C4-2B (cell line): ENCODE results near the gene PCGF2.
A peak's percentile ranks its signal among the peaks of the same experiment; 100 is the strongest.

Experiments used
- H3K27ac ChIP-seq: fragments of 450-650 bp; 2 replicates; pipeline ENCODE4 v1.5.1; 2017
- CTCF ChIP-seq: fragments of 450-650 bp; conservative IDR thresholded peaks from 2 replicates; pipeline ENCODE4 v1.5.1; 2017; ENCODE audit warnings: mild to moderate bottlenecking
- ZFX ChIP-seq: fragments of 450-650 bp; IDR thresholded peaks from 2 replicates; pipeline ENCODE4 v1.6.1; 2017

PCGF2 gene

GRCh38 chr17:38703742-38704605, 44.2 kb downstream of the PCGF2 start:
- peak overlapping the region; percentile 98 for H3K27ac ChIP-seq
- TF ChIP-seq ZFX, result no peak

DNA sequence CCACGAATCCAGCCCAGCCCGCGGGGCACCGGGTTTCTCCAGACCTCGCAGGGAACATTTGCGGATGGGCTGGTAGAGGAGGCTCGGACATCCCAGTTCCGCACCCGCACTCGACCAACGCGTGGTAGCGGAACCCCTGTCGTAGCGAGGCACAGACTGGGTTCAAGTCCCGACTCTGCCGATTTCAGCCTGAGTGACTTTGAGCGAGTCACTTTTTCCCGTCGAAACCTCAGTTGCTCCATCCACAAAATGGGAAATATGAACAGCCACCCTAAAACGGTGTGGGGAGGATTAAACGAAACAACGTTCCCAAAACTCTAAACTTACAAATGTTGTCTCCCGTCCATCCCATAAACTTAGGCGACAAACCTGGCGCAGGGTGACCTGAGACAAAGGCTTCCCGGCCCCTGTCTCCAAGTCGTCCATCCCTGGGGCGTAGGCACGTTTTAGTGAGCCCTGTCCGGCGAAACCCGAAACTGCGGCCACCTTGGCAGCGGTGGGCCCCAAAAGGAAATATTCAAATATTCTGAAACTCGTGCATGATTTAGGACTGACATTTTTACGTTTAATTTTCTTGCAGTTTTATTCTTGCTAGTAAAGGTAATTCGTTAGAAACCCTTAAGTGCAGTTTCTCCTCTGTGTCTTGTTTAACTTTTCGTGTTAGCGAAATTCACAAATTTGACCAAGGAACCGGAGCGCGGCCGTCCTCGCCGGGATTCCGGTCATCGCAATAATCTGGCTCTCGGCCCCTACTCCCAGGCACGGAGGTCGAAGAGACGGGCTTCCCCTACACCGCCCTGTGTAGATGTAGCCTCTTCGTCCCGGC, 45.0 kb downstream of the PCGF2 start:
- H3K27ac ChIP-seq, result peak overlapping the region; percentile 98

GRCh38 chr17:38702166-38702915, 45.8 kb downstream of the PCGF2 start:
- TF ChIP-seq ZFX (peak; percentile 50; the same call in 1 of the 2 replicates), CTCF (no peak)
- H3K27ac ChIP-seq, result peak overlapping the region; percentile 98

More for the DNA sequence above, 45.0 kb downstream of the PCGF2 start:
- no peak for TF ChIP-seq ZFX
- TF ChIP-seq CTCF, result no peak

DNA sequence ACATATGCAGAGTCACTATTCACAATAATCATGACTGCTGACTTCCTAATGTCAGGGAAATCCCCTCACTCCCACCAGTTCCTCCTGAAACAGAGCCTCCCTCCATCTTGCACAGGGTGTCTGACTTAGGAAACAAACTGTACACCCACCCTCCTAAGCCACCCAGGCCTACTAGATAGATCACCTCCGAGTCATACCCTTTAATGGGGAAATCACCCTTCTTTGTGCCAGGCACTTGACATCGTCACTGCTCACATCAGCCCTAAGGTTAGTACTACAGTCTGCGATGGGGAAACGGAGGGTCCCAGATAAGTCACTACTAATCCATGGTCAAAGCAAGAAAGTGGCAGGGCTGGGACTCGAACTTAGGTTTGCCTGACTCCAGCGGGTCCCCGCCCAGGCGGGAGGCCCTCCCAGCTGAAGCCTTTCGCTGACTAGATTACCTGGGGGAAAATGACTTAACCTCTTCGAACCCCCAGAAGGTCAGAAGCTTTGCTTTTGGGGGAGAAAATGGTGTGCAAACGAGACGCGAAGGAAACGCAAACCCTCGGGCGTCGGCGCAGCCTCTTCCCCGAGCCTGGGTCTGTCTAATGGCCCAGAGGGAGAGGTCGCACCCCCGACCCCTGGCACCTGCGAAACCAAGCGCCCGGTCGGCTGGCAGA, 46.5 kb downstream of the PCGF2 start:
- H3K27ac ChIP-seq, result peak overlapping the region; percentile 98

GRCh38 chr17:38698760-38699159, 49.4 kb downstream of the PCGF2 start:
- TF ChIP-seq CTCF (no peak), ZFX (no peak)
- H3K27ac ChIP-seq, result no peak overlapping the region

More for the DNA sequence above, 46.5 kb downstream of the PCGF2 start:
- no peak for TF ChIP-seq CTCF
- TF ChIP-seq ZFX, result no peak

GRCh38 chr17:38697061-38697820, 50.9 kb downstream of the PCGF2 start:
- no peak for TF ChIP-seq ZFX
- TF ChIP-seq CTCF, result no peak

More at GRCh38 chr17:38697061-38697820, 50.9 kb downstream of the PCGF2 start:
- H3K27ac ChIP-seq, result no peak overlapping the region
